22Rv1 (cell line): ENCODE measurements around the gene NOXA1.

Experiments used
- ZFX ChIP-seq: fragments of 450-650 bp; IDR thresholded peaks from 2 replicates; pipeline ENCODE4 v1.6.1; 2017; ENCODE audit warnings: antibody characterized with exemption, borderline replicate concordance
- TF ChIP-seq, protein P1 (sequence below): fragments of 450-650 bp; IDR thresholded peaks from 2 replicates; pipeline ENCODE4 v1.5.1; 2017; ENCODE audit warnings: mild to moderate bottlenecking

- TF ChIP-seq, protein P1, sequence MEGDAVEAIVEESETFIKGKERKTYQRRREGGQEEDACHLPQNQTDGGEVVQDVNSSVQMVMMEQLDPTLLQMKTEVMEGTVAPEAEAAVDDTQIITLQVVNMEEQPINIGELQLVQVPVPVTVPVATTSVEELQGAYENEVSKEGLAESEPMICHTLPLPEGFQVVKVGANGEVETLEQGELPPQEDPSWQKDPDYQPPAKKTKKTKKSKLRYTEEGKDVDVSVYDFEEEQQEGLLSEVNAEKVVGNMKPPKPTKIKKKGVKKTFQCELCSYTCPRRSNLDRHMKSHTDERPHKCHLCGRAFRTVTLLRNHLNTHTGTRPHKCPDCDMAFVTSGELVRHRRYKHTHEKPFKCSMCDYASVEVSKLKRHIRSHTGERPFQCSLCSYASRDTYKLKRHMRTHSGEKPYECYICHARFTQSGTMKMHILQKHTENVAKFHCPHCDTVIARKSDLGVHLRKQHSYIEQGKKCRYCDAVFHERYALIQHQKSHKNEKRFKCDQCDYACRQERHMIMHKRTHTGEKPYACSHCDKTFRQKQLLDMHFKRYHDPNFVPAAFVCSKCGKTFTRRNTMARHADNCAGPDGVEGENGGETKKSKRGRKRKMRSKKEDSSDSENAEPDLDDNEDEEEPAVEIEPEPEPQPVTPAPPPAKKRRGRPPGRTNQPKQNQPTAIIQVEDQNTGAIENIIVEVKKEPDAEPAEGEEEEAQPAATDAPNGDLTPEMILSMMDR: no peak
- no peak for TF ChIP-seq ZFX
Measured at GRCh38 chr9:137411260-137411644, 11.9 kb upstream of the NOXA1 start.
